Stimulated activated CD8-positive, alpha-beta memory T cell treated with anti-CD3 and anti-CD28 coated beads, Interleukin-12 subunit alpha, Interleukin-12 subunit beta, amount 100 ng/mL, for 4 hours (primary cell): ENCODE data around the gene TAF11L4.
"Not testable (repeated sequence)": the region's sequence is repeated elsewhere in the genome, so short reads cannot be mapped to it uniquely, and the experiment has no call there.

ENCODE experiments used
- DNase-seq: peaks from one replicate; pipeline ENCODE4 v3.0.0-alpha.2; 2020; ENCODE audit warnings: low read depth

The TAF11L4 gene

DNA sequence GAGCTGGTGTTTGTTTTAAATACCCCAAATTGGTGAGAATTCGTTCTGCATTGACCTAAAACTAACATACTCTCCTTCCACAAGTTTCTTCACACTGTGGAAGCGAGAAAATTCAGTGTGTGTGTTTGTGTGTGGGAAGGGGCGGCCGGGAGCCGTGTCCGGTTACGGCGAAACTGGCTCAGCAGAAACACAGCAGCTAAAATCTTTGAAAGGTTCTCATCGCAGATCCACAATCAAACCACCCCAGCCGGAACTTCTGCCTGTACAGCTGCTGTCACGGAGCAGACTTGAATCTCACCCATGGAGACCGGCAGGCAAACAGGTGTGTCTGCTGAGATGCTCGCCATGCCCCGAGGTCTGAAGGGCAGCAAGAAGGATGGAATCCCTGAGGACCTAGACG is at the start of gene TAF11L4:
Gene TAF11L4, plus strand, starts transcription at position 301 of the 400 bp plus-strand sequence.
- not testable (repeated sequence) for DNase-seq

DNA sequence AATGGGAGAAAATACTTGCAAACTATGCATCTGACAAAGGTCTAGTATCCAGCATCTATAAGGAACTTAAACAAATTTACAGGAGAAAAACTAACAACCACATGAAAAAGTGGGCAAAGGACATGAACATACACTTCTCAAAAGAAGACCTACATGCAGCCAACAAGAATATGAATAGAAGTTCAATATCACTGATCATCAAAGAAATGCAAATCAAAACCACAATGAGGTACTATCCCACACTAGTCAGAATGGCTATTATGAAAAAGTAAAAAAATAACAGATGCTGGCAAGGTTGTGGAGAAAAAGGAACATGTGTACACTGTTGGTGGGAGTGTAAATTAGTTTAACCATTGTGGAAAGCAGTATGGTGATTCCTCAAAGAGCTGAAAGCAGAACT is 46.5 kb upstream of the TAF11L4 start:
- DNase-seq: not testable (repeated sequence)

GRCh38 chr5:17477043-17477442 is 44.6 kb upstream of the TAF11L4 start:
- DNase-seq: no peak

DNA sequence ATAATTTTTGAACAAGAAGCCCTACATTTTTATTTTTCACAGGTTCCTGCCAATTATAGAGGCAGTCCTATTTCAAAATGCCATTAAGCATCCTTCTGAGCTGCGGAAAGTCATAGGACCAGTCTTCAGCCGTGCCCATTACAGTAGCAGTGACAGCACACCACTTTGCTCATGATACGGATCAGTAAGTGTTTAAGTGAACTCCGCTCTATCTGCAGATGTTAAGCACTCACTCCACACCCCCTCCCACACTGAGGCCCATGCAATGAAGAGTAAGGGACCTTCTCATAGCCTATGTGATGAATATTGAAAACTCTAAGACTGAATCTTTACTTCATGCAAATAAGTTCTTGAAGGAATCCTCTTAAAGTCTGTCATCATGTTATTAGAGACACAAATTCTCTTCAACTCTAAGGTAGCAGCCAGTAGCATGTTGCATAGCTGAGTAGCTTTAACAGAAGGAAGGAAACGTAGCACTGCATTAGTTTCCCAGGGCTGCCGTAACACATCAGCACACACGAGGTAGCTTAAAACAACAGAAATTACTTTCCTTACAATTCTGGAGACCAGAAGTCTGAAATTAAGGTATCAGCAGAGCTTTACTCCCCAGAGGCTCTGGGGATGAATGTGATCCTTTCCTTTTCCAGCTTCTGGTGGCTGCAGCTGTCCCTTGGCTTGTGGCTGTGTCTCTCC is 43.9 kb upstream of the TAF11L4 start:
- DNase-seq: no peak

GRCh38 chr5:17481378-17481777 is 40.2 kb upstream of the TAF11L4 start:
- no peak for DNase-seq

DNA sequence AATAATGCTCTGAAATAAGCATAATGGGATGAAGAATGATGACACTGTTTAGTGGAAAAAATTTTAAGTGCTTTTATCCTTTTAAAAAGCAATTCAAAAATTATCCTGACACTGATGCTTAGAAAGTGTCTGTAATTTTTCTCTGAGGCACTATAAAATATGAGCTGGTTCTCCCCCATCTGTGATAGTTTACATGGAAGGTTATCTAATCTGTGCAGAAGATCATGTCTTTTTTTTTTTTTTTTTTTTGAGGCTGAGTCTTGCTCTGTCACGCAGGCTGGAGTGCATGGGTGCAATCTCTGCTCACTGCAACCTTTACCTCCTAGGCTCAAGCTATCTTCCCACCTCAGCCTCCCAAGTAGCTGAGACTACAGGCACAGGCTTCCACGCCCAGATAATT is 38.8 kb upstream of the TAF11L4 start:
- DNase-seq: no peak

GRCh38 chr5:17486464-17487173 is 35.0 kb upstream of the TAF11L4 start:
- DNase-seq: not testable (repeated sequence)

GRCh38 chr5:17487174-17487512 is 34.5 kb upstream of the TAF11L4 start:
- DNase-seq: no peak

- not testable (repeated sequence) for DNase-seq
Measured at GRCh38 chr5:17491257-17491656, 30.3 kb upstream of the TAF11L4 start.

DNA sequence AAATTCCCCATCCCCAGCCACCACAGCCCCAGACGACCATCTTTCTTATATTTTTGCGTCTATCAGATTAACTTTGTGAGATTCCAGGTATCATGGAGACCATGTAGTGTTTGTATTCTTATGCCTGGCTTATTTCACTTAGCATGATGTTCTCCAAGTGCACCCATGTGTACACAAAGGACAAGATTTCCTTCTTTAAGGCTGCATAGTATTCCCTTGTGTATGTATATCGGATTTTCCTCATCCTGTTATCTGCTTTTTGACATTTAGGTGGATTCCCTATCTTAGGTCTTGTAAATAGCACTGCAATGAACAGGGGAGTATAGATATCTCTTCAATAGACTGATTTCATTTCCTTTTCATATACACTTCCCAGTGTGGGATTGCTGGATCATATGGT is 28.8 kb upstream of the TAF11L4 start:
- no peak for DNase-seq

DNA sequence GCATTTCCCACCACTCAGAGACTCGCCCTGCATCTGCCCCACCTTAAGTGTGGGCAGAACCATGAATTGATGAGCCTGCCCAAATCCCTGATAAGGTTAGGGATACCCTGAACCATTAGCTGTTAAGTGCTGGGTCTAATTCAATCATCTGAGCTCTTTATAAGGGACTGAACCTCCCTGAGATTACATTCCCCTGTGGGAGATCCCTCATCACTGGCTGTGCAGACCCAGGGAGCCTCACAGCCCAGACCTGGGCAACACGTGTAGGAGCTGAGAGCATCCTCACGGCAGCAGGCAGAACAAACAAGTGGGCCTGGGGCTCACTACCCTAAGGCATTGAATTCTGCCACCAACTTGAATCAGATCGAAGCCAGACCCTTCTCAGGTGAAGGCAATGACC is 24.2 kb upstream of the TAF11L4 start:
- DNase-seq: no peak

GRCh38 chr5:17497931-17498330 is 23.7 kb upstream of the TAF11L4 start, which contains the start of gene TAF11L2:
Gene TAF11L2 (plus strand): TSS chr5:17498231.
- DNase-seq: not testable (repeated sequence)

- DNase-seq: no peak
Measured at GRCh38 chr5:17511775-17512325, 9.8 kb upstream of the TAF11L4 start.

DNA sequence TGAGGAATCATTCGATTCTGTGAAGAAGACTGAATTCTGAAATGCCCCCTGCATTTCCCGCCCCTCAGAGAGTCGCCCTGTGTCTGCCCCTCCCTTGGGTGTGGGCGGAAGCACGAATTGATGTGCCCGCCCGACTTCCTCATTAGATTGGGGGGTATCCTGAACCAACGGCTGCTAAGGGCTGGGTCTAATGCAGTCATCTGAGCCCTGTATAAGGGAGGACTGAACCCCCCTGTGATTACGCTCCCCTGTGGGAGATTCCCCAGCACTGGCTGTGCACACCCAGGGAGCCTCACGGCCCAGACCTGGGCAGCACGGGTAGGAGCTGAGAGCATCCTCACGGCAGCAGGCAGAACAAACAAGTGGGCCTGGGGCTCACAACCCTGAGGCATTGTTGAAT is 4.1 kb upstream of the TAF11L4 start:
- DNase-seq: peak; percentile 8

DNA sequence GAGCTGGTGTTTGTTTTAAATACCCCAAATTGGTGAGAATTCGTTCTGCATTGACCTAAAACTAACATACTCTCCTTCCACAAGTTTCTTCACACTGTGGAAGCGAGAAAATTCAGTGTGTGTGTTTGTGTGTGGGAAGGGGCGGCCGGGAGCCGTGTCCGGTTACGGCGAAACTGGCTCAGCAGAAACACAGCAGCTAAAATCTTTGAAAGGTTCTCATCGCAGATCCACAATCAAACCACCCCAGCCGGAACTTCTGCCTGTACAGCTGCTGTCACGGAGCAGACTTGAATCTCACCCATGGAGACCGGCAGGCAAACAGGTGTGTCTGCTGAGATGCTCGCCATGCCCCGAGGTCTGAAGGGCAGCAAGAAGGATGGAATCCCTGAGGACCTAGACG is 3.5 kb upstream of the TAF11L4 start, which contains the start of gene TAF11L3:
Gene TAF11L3, plus strand, starts transcription at position 301 of the 400 bp plus-strand sequence.
- not testable (repeated sequence) for DNase-seq

GRCh38 chr5:17519508-17519907 is 2.1 kb upstream of the TAF11L4 start:
- not testable (repeated sequence) for DNase-seq

- not testable (repeated sequence) for DNase-seq
Measured at GRCh38 chr5:17524935-17525334, 3.3 kb downstream of the TAF11L4 start, which contains the start of gene TAF11L5. Gene TAF11L5 (plus strand): TSS chr5:17525235.

- not testable (repeated sequence) for DNase-seq
Measured at GRCh38 chr5:17526504-17526903, 4.9 kb downstream of the TAF11L4 start.

DNA sequence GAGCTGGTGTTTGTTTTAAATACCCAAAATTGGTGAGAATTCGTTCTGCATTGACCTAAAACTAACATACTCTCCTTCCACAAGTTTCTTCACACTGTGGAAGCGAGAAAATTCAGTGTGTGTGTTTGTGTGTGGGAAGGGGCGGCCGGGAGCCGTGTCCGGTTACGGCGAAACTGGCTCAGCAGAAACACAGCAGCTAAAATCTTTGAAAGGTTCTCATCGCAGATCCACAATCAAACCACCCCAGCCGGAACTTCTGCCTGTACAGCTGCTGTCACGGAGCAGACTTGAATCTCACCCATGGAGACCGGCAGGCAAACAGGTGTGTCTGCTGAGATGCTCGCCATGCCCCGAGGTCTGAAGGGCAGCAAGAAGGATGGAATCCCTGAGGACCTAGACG is 6.8 kb downstream of the TAF11L4 start, which contains the start of gene TAF11L6:
Gene TAF11L6, plus strand, starts transcription at position 301 of the 400 bp plus-strand sequence.
- DNase-seq: not testable (repeated sequence)
